Measurements from ENCODE around the gene CACNA1C.

DNA sequence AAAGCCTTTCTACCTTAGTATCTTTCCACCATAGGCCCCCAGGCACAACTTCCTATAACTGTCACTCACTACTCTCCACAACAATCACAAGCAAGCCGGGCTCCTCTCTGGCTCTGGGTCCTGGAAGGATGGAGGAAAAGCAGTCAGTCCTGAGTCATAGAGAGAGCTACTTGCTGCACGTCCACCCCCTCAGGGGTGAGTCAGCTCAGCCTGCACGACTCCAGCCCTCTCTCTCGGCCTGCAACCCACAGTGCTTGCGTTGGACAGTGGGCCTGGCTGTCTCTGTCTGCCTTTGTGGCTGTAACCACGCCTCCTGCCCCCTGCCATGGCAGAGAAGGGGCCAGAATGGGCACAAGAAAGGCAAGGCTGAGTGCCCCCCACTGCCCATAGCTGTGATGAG, 587.9 kb downstream of the CACNA1C start:
- TF ChIP-seq POLR2AphosphoS5 (IDR thresholded peaks at IDR 0.05) (no peak), EP300 (IDR thresholded peaks at IDR 0.05) (no peak), POLR2A (IDR thresholded peaks at IDR 0.05; ENCODE audit: low read depth) (no peak)
- TF ChIP-seq, protein P1, sequence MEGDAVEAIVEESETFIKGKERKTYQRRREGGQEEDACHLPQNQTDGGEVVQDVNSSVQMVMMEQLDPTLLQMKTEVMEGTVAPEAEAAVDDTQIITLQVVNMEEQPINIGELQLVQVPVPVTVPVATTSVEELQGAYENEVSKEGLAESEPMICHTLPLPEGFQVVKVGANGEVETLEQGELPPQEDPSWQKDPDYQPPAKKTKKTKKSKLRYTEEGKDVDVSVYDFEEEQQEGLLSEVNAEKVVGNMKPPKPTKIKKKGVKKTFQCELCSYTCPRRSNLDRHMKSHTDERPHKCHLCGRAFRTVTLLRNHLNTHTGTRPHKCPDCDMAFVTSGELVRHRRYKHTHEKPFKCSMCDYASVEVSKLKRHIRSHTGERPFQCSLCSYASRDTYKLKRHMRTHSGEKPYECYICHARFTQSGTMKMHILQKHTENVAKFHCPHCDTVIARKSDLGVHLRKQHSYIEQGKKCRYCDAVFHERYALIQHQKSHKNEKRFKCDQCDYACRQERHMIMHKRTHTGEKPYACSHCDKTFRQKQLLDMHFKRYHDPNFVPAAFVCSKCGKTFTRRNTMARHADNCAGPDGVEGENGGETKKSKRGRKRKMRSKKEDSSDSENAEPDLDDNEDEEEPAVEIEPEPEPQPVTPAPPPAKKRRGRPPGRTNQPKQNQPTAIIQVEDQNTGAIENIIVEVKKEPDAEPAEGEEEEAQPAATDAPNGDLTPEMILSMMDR (IDR thresholded peaks at IDR 0.05) = no peak
